GM21619 (cell line): ENCODE results near the gene FAH.

ENCODE experiments used
- ATAC-seq: cut with Tn5 transposase; IDR thresholded peaks from one replicate; pipeline ENCODE4 v1.9.1; 2021; ENCODE audit not compliant: unreplicated experiment

The FAH gene

GRCh38 chr15:80194914-80195313 lies 42.1 kb downstream of the FAH start:
- ATAC-seq, result no peak

- no peak for ATAC-seq
These were observed 46.6 kb downstream of the FAH start for GRCh38 chr15:80199366-80199765.

GRCh38 chr15:80199869-80200268 lies 47.1 kb downstream of the FAH start:
- ATAC-seq, result no peak

GRCh38 chr15:80201256-80202015 lies 48.6 kb downstream of the FAH start:
- ATAC-seq, result no peak

GRCh38 chr15:80202016-80202315 lies 49.2 kb downstream of the FAH start:
- ATAC-seq, result no peak

GRCh38 chr15:80202641-80203360 lies 50.0 kb downstream of the FAH start:
- ATAC-seq, result no peak

GRCh38 chr15:80203361-80203885 lies 50.6 kb downstream of the FAH start:
- ATAC-seq, result no peak

- ATAC-seq, result no peak
These were observed 51.4 kb downstream of the FAH start for GRCh38 chr15:80204231-80204630.

- no peak for ATAC-seq
These were observed 55.1 kb downstream of the FAH start for GRCh38 chr15:80207887-80208286.

- no peak for ATAC-seq
These were observed 56.2 kb downstream of the FAH start for GRCh38 chr15:80208758-80209734.

GRCh38 chr15:80210611-80211573 lies 58.1 kb downstream of the FAH start:
- no peak for ATAC-seq

GRCh38 chr15:80211976-80212375 lies 59.2 kb downstream of the FAH start:
- ATAC-seq, result no peak

GRCh38 chr15:80214910-80215309 lies 62.1 kb downstream of the FAH start:
- no peak for ATAC-seq

- no peak for ATAC-seq
These were observed 63.3 kb downstream of the FAH start for GRCh38 chr15:80216141-80216540.

- no peak for ATAC-seq
These were observed 64.1 kb downstream of the FAH start for GRCh38 chr15:80216911-80217310.

- ATAC-seq, result no peak
These were observed 64.6 kb downstream of the FAH start for GRCh38 chr15:80217327-80217900.

GRCh38 chr15:80219955-80220354 lies 67.2 kb downstream of the FAH start:
- no peak for ATAC-seq

- no peak for ATAC-seq
These were observed 76.3 kb downstream of the FAH start for GRCh38 chr15:80228959-80229610.

GRCh38 chr15:80231371-80231770 lies 78.6 kb downstream of the FAH start:
- no peak for ATAC-seq
